Astrocyte of the cerebellum (primary cell): ENCODE measurements around the gene EEIG1.

ENCODE experiments used
- DNase-seq: peaks from one replicate; pipeline ENCODE4 v3.0.0-alpha.2; 2011; ENCODE audit warnings: low read depth
- H3K4me3 ChIP-seq: 2 replicates; pipeline ENCODE4 v1.5.1; 2011; ENCODE audit warnings: mild to moderate bottlenecking, low read depth, low read length, moderate library complexity
- CTCF ChIP-seq: IDR thresholded peaks from 2 replicates; pipeline ENCODE4 v1.5.1; 2012; ENCODE audit warnings: low read length, low read depth, moderate library complexity, mild to moderate bottlenecking; ENCODE audit errors: missing control alignments
- in situ Hi-C: cut with HindIII; loops from 2 replicates; pipeline ENCODE4 v1.10.0; 2017; ENCODE audit warnings: low sequenced_read_pairs

Gene EEIG1

GRCh38 chr9:127973169-127974000 is 7.4 kb downstream of the EEIG1 start:
- H3K4me3 ChIP-seq: no peak overlapping the region
- DNase-seq: no peak
- in situ Hi-C loops: no loop called here
- no peak for TF ChIP-seq CTCF

- H3K4me3 ChIP-seq: no peak overlapping the region
- DNase-seq: no peak
- in situ Hi-C loops: no loop called here
- no peak for TF ChIP-seq CTCF
Observed at GRCh38 chr9:127972236-127972871, 8.4 kb downstream of the EEIG1 start.

- in situ Hi-C loops: no loop called here
- H3K4me3 ChIP-seq: no peak overlapping the region
- TF ChIP-seq CTCF: no peak
- DNase-seq: no peak
Observed at GRCh38 chr9:127971357-127972235, 9.2 kb downstream of the EEIG1 start.

GRCh38 chr9:127970401-127971313 is 10.1 kb downstream of the EEIG1 start:
- H3K4me3 ChIP-seq: no peak overlapping the region
- TF ChIP-seq CTCF: no peak
- in situ Hi-C loops: no loop called here
- no peak for DNase-seq

- no peak overlapping the region for H3K4me3 ChIP-seq
- in situ Hi-C loops: no loop called here
- TF ChIP-seq CTCF: no peak
- peak; percentile 38 for DNase-seq
Observed at GRCh38 chr9:127968700-127969383, 11.9 kb downstream of the EEIG1 start.
